NCI-H2171 (cell line): ENCODE results near the gene ITSN1.

ENCODE experiments used
- DNase-seq: peaks from one replicate; lab custom pipeline; 2025; lab: John Stamatoyannopoulos, UW

Gene ITSN1

DNA sequence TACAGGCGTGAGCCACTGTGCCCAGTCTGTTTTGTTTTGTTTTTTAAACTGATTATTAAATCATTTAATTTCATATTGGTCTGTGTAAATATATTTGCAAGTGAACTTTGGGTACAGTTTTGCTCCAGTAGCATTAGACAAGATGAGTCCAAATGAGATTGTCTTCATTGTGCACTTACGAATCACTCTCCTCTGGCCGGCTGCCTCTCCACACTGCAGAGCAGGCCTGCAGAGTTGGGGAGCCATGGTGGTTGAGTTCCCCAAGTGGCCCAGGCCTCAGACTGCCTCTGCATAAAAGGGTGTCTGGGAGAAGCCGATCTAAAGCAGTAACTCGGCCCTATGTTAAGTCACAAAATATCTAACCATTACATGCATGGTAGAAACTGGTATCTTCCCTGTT lies 198.5 kb downstream of the ITSN1 start:
- no peak for DNase-seq

DNA sequence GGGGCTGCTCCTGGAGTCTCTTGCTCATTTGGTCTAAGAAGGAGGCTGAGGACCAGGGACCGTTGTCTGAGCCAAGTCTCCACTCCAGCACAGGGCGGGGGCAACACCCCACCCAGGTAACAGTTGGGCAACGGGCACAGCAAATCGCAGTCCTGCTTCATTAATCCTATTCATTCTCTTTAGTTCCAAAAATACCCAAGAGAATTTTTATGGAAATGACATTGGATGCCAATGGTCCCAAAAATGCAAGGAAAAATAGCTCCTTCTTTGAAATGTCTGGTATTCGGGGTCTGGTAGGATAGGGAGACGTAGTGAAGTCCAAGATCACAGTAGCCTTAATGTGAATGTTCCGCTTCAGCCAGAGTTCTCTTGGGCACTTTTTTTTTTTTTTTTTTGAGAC lies 199.3 kb downstream of the ITSN1 start:
- no peak for DNase-seq

DNA sequence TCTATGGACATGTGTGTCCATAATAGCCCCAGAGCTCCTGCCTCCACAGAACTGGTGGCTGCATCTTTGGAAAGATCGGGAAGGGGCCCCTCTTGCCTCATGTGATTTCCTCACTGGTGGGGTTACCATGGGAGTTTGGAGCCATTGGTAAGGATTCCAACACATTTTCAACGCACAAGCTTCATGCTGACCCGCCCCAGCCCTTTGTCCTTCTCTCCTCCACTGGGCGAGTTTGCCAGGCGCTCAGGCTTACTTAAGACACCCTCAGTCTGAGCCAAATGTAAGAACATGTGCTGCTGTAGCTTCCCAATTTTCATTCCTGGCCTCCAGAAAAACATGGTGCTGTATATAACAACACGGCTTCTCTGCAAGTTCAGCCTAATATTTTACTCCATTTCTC lies 200.9 kb downstream of the ITSN1 start:
- DNase-seq = no peak

DNA sequence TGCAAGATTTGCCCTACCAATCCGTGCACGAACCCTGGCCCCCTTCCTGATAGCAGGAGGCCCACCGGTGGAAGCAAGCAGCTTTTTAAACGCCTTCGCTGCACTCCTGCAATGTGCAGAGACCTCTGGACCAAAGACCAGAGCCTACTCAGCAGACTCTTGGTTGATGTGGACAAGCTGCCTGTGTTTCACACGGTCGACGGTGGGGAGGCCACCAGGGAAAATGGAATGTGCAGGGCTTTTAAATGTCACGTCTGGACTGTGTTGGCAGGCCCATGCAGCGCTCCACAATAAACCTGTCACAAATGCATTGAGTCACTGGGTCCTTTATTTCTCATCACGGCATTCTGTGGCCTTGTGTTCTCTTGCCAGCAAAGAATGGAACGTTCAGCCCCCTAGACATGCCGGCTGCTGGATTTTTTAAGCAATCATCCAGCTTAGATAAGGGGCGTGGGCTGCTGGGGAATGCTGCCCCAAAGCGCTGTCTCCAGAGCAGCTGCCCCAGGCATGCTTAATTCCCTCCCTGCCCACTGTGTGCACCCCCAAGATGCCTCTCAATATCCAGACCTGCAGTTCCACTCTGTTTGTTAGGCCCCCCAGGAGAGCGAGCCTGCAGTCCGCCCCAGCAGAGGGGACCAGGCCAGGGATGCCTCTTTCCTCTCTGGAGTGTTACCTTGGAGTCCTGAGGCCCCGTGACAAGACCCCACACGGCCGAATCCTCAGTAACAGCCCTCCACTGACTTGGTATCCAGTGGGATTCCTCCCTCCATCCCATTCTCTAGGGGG lies 202.0 kb downstream of the ITSN1 start:
- no peak for DNase-seq

DNA sequence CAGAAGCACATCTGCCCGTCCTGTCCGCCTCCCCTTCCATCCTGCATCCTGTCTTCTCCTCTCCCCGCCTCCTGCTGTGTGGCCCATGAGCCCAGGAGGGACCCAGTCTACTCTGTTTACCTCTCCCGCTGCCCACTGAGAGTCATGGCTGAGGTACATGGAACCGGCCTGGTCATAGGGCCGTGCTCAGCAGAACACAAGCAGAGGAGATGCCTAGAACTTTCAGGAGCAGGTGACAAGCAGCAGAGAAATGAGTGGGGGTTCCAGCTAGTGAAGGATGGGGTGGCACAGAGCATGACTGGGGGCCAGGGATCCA lies 202.5 kb downstream of the ITSN1 start:
- DNase-seq = no peak

DNA sequence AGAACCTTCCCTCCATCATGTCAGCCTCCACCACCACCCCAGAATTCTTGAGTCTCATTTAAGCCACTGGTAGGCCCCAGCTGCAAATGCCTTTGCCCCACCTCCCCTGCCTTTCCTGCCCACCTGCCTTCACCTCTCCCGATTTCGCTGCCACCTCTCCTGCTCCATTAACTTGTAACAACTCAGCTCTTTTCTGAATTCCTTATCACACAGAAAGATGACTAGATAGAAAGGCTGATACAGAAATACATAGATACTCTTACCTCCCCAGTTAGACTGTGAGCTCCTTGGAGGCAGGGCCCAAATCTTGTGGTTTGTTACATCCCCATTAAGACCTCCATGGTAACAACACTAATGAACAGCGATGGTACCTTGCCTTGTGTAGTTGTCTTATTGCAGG lies 203.8 kb downstream of the ITSN1 start:
- no peak for DNase-seq

DNA sequence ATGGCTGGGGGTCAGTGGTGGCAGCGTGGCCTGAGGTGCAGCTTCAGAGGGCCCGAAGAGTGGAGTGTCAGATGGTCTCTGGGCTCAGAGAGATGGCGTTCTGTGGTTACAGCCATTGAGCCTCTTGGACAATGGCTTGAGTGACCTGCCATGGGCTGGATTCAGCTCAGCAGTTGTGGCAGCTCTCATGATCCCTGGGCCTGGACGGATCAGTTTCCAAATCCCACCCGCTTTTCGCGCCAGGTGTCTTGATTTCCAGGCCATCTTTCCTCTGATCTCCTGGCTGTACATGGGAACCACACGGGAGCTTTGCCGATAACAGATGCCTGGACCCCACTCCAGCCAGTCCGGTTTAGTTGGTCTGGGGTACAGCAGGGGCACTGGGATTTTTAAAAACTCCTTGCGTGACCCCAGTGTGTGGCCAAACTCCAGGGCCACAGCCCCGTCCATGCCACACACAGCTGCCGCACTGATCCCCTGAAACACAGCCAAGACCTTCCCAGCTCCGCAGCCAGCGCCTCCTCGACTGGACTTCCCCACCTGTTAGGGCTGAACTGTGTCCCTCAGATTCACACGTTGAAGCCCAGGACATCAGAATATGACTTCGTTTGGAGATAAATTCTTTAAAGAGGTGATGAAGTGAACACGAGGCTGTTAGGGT lies 205.4 kb downstream of the ITSN1 start:
- no peak for DNase-seq

DNA sequence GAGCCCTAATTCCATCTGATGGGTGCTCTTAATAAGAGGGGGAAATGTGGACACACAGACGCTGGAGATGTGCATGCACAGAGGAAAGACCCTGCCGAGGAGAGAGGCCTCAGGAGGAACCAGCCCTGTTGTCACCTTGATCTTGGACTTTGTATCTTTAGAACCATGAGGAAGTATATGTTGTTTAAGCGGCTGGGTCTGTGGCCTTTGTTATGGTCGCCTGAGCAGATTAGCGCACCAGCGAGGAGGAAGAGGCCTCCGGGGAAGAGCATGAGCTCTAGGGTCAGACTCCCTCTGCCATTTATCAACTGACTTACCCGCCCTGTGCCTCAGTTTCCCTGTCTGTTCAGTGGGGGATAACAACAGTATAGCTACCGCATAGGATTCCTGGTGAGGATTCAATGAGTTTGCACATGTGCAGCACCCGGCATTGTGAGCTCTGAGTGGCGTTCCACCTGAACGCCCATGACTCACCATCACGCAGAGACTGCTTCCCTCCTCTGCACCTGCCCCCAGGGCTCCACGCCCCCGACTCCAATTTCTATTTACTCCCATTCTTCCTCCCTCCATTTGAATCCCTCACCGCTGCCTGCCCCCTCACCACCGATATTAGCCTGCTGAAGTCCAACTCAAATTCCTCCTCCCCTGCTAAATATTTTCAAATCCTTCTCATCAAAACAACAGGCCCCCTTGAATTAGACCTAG lies 206.1 kb downstream of the ITSN1 start:
- no peak for DNase-seq

DNA sequence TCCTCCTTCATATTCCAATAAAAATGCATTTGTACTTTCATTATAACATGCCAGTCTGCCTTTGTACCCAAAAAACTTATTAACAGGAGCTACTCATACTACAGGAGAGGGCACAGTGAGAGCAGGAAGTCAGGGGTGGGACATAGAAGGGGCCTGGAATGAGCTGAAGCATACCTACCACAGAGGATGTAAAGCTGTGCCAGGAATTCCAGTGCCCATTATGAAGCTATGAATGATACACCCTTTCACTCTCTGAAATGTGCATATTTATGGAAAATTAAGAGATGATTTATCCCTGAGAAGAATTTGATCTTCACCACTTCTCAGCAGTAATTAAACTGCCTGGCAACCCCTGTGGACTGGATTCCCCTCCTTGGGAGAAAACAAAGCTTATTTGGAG lies 207.5 kb downstream of the ITSN1 start:
- DNase-seq = no peak

DNA sequence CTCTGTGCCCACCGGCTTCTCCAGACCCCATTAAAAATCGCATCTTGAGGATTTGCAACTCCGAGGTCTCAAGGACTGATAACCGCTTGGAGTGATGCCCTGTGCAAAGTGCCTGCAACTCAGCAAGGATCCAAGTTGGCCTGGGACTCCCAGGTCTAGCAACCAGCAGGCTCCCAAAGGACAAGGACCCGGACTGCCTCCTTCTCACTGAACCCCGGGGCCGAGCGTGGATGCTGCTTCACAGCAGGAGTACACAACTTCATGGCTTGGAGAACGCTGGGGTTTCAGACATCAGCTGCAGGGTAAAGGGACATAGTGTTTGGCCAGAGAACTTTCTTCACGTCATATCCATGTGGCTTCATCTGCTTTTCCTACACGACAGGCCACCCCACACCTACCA lies 208.1 kb downstream of the ITSN1 start:
- no peak for DNase-seq

DNA sequence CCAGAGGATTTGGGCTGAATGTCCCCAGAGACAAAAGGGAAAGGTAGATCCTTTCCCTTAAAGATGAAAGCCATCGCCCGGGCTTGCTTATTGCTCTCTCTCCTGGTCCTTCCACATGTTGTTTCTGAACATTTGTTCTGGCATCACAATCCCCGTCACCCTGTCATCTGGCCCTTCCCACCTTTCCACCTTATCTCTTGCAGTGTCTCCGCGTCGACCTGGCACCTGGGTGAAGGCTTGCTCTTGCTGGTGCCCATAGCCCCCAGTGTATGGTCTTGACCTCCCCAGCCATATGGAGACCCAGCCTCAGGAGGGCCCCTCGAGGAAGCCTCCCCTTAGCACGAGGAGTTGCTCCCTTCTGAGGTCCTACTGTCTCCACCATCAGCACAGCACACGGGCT lies 208.7 kb downstream of the ITSN1 start:
- no peak for DNase-seq

DNA sequence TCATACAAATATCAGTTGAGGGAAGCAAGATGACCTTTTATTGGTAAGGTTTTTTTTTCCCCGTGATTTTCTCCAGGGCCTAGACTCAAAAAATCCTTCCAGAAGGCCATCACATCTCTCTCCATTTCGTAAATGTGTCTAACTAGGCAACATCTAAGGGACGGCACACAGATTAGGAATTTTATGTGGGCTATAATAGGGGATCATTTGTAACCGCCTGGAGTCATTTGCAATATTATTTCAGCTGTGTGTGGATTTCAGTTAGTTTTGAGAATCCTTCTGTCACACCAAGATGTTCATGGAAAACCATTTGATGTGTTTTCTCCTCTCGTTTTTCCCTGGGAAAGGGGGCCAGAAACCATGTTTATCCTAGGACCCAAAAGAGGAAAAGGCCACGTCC lies 210.2 kb downstream of the ITSN1 start:
- DNase-seq = no peak

DNA sequence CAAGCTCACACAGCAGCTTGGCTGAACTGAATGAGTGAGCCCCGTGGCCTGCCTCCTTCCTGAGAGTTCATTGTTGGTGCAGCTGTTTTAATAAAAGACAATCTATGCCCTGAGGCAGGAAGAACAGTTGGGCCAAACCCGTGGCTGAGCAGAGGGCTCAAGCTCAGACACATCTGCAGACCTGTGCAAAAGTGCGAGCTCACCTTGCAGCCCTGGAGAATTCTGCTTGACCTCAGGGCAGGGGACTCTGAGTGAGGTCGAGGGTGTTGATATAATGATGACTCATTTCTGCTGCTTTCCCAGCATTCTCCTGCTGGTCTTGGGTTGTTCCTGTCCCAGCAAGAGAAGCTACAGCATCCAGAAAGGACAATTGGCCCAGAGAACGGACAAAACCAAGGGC lies 212.3 kb downstream of the ITSN1 start:
- no peak for DNase-seq

DNA sequence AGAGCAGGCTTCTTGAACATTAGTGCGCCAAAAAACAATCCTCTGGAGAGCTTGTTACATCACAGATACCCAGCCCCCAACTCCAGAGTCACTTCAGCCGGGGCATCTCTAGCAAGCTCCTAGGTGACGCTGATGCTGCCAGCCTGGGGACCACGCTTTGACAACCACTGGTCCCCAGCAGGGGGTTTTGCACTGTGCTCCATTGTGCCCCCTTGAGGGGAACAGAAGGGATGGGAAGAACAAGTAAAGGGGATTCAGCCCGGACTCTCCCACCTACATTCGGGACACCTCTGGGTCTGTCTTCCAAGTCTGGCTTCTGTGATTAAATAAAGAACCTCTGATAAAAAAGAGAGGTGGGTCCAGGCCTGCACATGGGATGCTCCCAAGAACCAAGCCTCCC lies 212.9 kb downstream of the ITSN1 start:
- no peak for DNase-seq

DNA sequence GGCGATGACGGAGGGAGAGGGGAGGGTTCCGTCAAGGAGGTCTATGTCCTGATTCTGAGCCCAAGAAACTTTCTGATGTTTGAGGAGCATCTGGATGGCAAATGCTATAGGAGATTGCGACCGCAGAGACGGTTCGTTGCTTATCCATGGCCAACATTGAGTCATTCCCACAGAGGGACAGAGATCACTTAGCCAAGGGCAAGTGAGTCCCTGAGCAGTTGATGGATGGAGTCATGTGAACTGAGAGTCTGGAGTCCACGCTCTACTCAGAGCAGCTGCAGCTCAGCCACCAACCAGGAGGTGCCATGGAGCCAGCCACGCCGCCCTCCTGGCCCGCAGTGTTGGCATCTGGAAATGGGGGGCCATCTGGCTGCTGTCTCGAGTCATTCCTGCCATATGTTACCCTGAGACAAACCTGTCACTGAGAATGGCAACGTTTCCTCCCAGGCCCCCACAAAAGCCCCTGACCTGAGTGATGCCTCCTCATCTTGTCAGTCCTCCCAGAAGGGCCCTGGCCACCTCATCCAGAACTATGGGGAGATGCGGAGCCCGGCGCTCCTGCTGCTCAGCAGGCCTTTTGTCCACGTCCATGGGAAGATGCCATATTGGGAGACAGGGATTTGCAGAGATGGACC lies 214.7 kb downstream of the ITSN1 start:
- peak; percentile 30 for DNase-seq

DNA sequence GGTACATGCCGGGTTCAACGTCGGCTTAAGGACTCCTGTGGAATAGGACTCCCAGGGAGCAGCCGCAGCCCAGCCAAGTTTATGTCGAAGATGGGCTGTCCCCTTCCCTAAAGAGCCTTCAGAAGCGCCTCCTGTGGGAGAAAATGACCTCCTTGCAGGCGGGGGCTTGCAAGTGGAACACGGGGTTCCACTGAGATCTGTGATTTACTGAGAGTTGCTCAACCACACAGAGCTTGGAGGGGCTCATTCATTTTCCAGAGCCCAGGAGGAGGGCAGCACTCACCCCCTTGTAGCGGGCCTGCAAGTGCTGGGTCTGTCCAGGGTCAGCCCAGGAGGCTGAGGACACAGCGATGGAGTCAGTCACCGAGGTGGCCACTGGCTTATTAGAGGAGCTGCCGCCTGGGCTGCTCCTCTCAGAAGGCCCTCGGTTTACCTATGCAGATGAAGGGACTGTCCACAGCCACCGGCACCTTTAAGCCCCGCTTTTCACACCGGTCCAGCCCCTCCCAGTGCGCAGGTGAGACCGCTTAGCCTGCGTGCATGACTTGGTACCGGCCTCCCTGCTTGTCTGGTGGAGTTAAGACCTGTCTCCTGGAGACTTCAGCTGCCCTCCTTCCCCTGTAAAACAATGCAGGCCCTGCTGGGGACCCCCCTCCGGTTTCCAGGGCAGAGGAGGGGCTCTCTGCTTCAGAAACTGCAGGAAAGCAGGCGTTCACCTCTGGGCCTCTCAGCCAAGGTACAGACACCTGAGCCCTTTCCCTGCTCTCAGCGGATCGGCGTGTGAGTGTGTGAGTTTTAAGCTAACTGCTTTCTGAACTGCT lies 215.8 kb downstream of the ITSN1 start:
- DNase-seq = no peak

DNA sequence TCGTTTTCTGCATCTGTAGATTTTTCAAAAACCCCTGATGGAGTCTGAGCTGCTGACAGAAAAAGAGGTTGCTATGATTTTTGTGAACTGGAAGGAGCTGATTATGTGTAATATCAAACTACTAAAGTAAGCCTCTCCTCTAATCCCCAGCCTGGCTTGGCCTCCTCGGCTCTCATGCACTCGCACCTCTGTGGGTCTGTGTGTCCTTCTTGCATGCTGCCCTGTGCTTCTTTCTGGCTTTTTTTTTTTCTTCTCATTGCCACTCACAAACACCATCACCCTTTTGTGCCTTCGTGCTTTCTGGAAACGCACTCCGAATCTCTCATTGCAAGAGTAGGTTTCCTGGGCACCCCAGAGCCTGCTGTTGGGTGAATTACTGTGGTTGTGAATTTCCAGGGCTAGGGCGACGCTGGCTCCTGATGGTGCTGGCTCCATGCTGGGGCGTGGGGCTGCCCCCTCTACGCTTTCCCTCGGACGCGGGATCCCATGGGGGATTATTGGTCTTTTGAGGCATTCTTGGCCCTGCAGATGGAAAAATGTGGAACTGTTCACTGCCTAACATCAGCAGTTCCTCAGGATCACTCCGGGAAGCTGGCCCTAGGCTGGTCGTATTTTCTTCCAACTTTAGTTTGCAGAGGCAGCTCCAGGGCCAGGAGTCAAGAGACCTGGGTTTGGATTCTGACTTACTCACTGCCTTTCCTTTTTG lies 216.5 kb downstream of the ITSN1 start:
- DNase-seq = no peak

DNA sequence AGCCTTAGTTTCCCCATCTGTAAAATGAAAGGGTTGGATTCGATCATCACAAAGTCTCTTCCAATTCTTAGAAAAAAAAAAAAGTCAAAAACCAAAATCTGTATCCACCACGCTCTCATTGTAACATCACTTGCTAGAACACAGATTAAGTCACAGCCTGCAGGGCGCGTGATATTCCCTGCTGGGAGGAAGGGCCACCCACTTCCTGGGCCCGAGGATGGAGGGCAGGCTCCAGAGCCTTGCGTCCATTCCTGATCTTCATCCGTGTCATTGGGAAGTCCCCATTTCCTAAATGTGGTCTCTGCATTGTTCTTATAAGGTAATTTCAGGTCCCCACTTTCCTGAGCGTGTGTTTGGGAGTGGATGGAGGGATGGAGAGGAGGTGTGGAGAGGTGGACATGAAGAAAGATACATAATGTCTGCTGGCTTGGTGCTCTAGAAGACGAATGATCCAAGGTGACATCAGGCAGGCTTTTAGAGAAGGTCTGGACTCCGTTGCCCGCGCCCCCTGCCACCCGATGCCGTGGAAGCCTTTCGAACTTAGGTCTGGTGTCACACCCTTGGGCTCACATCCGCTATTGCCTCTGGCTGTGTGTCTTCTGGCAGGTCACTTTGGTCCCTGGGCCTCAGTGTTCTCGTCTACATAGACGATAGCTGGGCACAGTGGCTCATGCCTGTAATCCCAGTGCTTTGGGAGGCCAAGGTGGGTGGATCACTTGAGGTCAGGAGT lies 217.2 kb downstream of the ITSN1 start:
- DNase-seq = no peak

DNA sequence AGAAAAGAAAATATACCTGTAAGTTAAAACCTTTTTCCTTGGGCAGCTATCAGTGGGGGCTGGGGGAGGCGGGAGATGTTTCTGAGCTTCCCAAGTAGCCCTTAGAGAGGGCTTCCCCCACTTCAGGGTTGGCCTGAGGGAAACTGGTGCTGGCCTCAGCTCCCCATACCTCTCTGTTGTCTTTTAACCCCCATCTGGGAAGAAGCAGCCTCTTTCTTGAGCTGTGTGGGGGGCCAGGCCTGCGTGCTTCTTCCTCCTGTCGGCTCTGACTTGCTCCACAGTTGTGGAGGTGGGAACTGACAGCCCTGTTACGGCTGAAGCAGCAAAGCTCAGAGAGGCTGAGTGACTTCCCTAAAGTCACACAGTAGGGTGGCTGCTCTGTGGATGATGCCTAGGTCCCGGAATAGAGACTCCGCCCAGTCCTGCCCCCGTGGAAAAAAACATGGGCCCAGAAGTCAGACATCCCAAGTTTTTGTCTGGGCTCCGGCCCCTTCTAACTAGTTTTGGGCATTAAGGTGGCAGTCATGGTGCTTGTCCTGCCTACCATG lies 218.1 kb downstream of the ITSN1 start:
- DNase-seq = no peak

DNA sequence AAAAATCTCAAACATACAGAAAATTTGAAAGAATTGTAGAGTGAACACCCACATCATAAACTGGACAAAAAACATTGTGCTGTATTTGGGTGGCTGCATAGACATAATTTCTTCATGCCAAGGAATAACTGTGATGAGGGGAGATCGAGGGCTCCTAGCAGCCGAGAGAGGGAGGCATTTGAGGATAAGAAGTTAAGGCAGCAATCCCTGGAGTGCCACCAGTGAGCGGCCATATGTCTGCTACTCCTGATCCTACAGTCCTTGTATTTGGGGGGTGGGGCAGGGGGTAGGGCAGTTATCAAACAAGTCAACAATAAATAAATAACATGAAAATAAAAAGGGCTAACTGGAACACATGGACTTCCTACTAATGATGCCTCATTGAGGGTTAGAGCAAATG lies 218.8 kb downstream of the ITSN1 start:
- DNase-seq = no peak
